K562 (cell line): ENCODE measurements around the gene ABCE1. TPM values are rescaled to one million over a fixed set of nuclear protein-coding genes. Genes with fewer than 3 reads are reported as not detected.
A peak's percentile ranks its signal among the peaks of the same experiment; 100 is the strongest.

Experiments used
- CBX2 ChIP-seq: fragments of 200-600 bp; sonication (generic); IDR thresholded peaks from one replicate; pipeline ENCODE4 v1.6.1; 2012; ENCODE audit warnings: mild to moderate bottlenecking, low read length, inconsistent platforms; ENCODE audit not compliant: insufficient read depth, poor library complexity, severe bottlenecking
- CREBBP ChIP-seq: IDR thresholded peaks from one replicate; pipeline ENCODE4 v1.6.1; 2012; ENCODE audit warnings: low read depth, mild to moderate bottlenecking, control low read depth, inconsistent platforms, low read length
- EP400 ChIP-seq: fragments of 450-650 bp; IDR thresholded peaks from 2 replicates; pipeline ENCODE4 v1.6.1; 2017; ENCODE audit warnings: antibody characterized with exemption, mild to moderate bottlenecking, moderate library complexity
- MAFG ChIP-seq: fragments of 450-650 bp; conservative IDR thresholded peaks from 2 replicates; pipeline ENCODE4 v1.6.1; 2016; ENCODE audit warnings: missing genetic modification characterization, missing compliant biosample characterization
- MNT ChIP-seq, 2 experiments: fragments of 450-650 bp; conservative IDR thresholded peaks; 2 replicates each; pipeline ENCODE4 v1.6.1; 2017; ENCODE audit warnings: mild to moderate bottlenecking in 2 of 2, moderate library complexity in 2 of 2
- NELFE ChIP-seq: IDR thresholded peaks from 2 replicates; pipeline ENCODE4 v1.6.1; 2011; ENCODE audit warnings: mild to moderate bottlenecking; ENCODE audit not compliant: insufficient read depth, insufficient read length
- NFE2L1 ChIP-seq: fragments of 450-650 bp; IDR thresholded peaks from 2 replicates; pipeline ENCODE4 v1.6.1; 2016; ENCODE audit warnings: missing genetic modification characterization, low read depth, mild to moderate bottlenecking, missing compliant biosample characterization, moderate library complexity, borderline replicate concordance
- PHF21A ChIP-seq: fragments of 450-650 bp; IDR thresholded peaks from 2 replicates; pipeline ENCODE4 v1.6.1; 2017; ENCODE audit warnings: low read depth, borderline replicate concordance
- PRDM10 ChIP-seq: fragments of 450-650 bp; IDR thresholded peaks from 2 replicates; pipeline ENCODE4 v1.6.1; 2018; ENCODE audit not compliant: partially characterized antibody
- ZNF143 ChIP-seq: sonication (generic); formaldehyde crosslinking; IDR thresholded peaks from 2 replicates; pipeline ENCODE4 v1.9.0; 2022; ENCODE audit warnings: mild to moderate bottlenecking, missing genetic modification reagents
- ZNF23 ChIP-seq: fragments of 250-450 bp; sonication (Bioruptor Pico); IDR thresholded peaks from 2 replicates; pipeline ENCODE4 v1.4.0; 2020; ENCODE audit warnings: mild to moderate bottlenecking
- ZNF232 ChIP-seq: sonication (generic); formaldehyde crosslinking; IDR thresholded peaks from 2 replicates; pipeline ENCODE4 v1.8.0; 2022; ENCODE audit warnings: mild to moderate bottlenecking, missing genetic modification reagents
- ZNF395 ChIP-seq: fragments of 200-800 bp; sonication (Bioruptor generic); IDR thresholded peaks from 2 replicates; pipeline ENCODE4 v1.6.1; 2017; ENCODE audit warnings: missing genetic modification characterization, missing compliant biosample characterization
- ZNF592 ChIP-seq: fragments of 450-650 bp; IDR thresholded peaks from 2 replicates; pipeline ENCODE4 v1.6.1; 2017; ENCODE audit warnings: antibody characterized with exemption, mild to moderate bottlenecking
- ZNF75A ChIP-seq: fragments of 450-650 bp; formaldehyde crosslinking; IDR thresholded peaks from 2 replicates; pipeline ENCODE4 v1.4.0; 2020; ENCODE audit warnings: mild to moderate bottlenecking
- ZNF79 ChIP-seq: fragments of 250-450 bp; sonication (Bioruptor Pico); IDR thresholded peaks from 2 replicates; pipeline ENCODE4 v1.4.0; 2020; ENCODE audit warnings: low read depth, mild to moderate bottlenecking, moderate library complexity
- polyA plus RNA-seq, 8 experiments: library from polyadenylated mRNA; depleted of rRNA in 4 of 8; stranded (reverse) in 5 of 8; unstranded in 3 of 8; fragments of >200 nt; fragmentation: Nextera tagmentation in 2 of 8; fragmentation: Illumina TruSeq in 1 of 8; extraction: Ambion mirVana in 2 of 8; extraction: Trizol in 1 of 8; gene quantifications; 2 replicates each; pipeline versions ENCODE4 v1.2.1 to v1.2.3, GENCODE V29; 2011 to 2014; ENCODE audit warnings: inconsistent platforms in 1 of 8, missing spikeins in 1 of 8
- total RNA-seq, 7 experiments: library from RNA; depleted of rRNA in 6 of 7; stranded (reverse); fragments of >200 nt in 6 of 7; fragmentation: Illumina TruSeq in 2 of 7; extraction: Trizol in 2 of 7; gene quantifications; 2 replicates each; pipeline versions ENCODE4 v1.2.1 to v1.2.3, GENCODE V29; 2011 to 2021; ENCODE audit warnings: low replicate concordance in 1 of 7

The ABCE1 gene
- total and polyA plus RNA-seq, 9 of the 15 experiments (the other 6 are each of a cell fraction or from before 2014, with no cell fraction given): 134 to 256 (median 169) TPM

DNA sequence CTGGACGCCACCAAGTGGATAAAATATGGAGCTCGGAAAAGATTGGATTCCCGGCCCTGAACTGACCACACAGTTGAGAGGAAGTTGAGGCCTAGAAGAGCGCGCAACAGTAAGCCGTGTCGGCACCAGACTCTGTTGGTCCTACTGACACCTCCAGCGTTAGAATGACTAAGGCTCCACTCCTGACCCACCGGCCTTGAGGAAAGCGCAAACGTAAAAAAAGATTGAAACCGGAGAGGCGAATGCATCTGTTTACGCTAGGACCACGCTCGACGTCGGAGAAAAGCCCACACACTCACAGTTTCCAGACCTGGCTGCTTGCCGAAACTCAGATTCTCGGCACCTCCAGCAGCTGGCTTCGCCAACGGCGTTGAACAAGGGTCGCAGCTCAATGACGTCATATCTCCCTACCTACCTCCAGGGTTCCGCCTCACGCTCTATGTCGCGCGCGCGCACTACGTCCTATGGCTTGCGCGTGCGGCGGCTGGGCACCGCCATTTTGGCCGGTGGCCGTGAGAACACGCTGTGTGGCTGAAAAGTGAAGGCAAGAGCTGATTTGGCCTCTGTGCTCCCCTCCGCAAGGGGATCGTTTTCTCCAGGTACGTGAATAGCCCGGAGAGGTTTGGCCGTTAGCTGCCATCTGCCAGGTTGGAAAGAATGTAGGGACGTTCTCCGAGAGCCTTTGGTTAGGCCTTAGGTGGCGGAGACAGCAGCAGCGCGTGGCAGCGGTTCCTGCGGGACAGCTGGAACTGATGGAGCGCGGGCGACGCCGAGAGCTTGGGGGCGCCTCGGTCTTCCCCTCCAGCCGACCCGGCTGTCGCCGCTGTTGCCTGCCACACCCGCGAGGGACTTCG, at the start of gene ABCE1, which contains the start of gene ANAPC10 (continued):
- peak; percentile 52; the same call in 1 of the 2 replicates for TF ChIP-seq ZNF143
- TF ChIP-seq MAFG (tag): no peak
- TF ChIP-seq NFE2L1 (tag): no peak
- peak; percentile 100 for TF ChIP-seq EP400
- peak; percentile 24 for TF ChIP-seq PRDM10
- TF ChIP-seq ZNF23: no peak
- TF ChIP-seq ZNF75A (CRISPR knock-in tag): no peak
- TF ChIP-seq ZNF592: 0 out of 2 replicates have a peak, but pooled peaks have one; percentile 12
- TF ChIP-seq MNT (conservative IDR thresholded peaks at IDR 0.05): peak; percentile 93 to 97
- TF ChIP-seq ZNF395 (CRISPR knock-in tag): peak; percentile 86
- TF ChIP-seq ZNF79 (CRISPR knock-in tag): no peak
- no peak for TF ChIP-seq CBX2
- no peak for TF ChIP-seq NELFE
- no peak for TF ChIP-seq ZNF232 (CRISPR knock-in tag)
- TF ChIP-seq CREBBP: no peak
- no peak for TF ChIP-seq PHF21A
